Stomach (tissue), 4 donors: ENCODE results near the gene REXO1.

Source experiments
- POLR2A ChIP-seq, 4 donors: fragments of 450-650 bp; IDR thresholded peaks; one replicate each; pipeline ENCODE4 v1.6.1; 2016; ENCODE audit warnings: antibody characterized with exemption in 4 of 4, control low read depth in 2 of 4, mild to moderate bottlenecking in 1 of 4, moderate library complexity in 1 of 4
- TF ChIP-seq, protein P1 (sequence below), 7 experiments: fragments of 450-650 bp in 4 of 7; fragments of 200-600 bp in 3 of 7; sonication (generic) in 3 of 7; IDR thresholded peaks; one replicate each; pipeline ENCODE4 v1.5.1; 2016 to 2019; ENCODE audit warnings: antibody characterized with exemption in 7 of 7, control low read depth in 2 of 7, mild to moderate bottlenecking in 1 of 7

GRCh38 chr19:1790054-1790792, 58.1 kb downstream of the REXO1 start:
- TF ChIP-seq, protein P1, sequence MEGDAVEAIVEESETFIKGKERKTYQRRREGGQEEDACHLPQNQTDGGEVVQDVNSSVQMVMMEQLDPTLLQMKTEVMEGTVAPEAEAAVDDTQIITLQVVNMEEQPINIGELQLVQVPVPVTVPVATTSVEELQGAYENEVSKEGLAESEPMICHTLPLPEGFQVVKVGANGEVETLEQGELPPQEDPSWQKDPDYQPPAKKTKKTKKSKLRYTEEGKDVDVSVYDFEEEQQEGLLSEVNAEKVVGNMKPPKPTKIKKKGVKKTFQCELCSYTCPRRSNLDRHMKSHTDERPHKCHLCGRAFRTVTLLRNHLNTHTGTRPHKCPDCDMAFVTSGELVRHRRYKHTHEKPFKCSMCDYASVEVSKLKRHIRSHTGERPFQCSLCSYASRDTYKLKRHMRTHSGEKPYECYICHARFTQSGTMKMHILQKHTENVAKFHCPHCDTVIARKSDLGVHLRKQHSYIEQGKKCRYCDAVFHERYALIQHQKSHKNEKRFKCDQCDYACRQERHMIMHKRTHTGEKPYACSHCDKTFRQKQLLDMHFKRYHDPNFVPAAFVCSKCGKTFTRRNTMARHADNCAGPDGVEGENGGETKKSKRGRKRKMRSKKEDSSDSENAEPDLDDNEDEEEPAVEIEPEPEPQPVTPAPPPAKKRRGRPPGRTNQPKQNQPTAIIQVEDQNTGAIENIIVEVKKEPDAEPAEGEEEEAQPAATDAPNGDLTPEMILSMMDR (IDR thresholded peaks at IDR 0.05): no peak
- TF ChIP-seq POLR2A (IDR thresholded peaks at IDR 0.05): no peak
